Bladder microvascular endothelial cell (primary cell): ENCODE results near the gene SPZ1. TPM values are rescaled to one million over a fixed set of nuclear protein-coding genes. Genes with fewer than 3 reads are reported as not detected.

Experiments
- total RNA-seq: library from RNA; depleted of rRNA; stranded (reverse); fragments of >200 nt; gene quantifications from 2 replicates; pipeline ENCODE4 v1.2.3, GENCODE V29; 2014

SPZ1 gene
- total RNA-seq, result not detected in 2 replicates

GRCh38 chr5:80319702-80320101 is at the start of gene SPZ1:
TSS of gene SPZ1 (plus strand) at chr5:80320002. CDS start at chr5:80320216, 214 bp downstream.

Other genes with a start within 250 kb of the SPZ1 start
- gene SERINC5, start 64.0 kb upstream of the SPZ1 start, total RNA-seq, result 5.8 and 16.2 TPM in 2 replicates
- gene ZFYVE16, start 88.1 kb downstream of the SPZ1 start, total RNA-seq, result 22.7 and 48.6 TPM in 2 replicates
- gene FAM151B, start 168.1 kb downstream of the SPZ1 start, total RNA-seq, result 1.9 and 4.2 TPM in 2 replicates